ENCODE data around the gene SLC6A19. TPM values are rescaled to one million over a fixed set of nuclear protein-coding genes. Genes with fewer than 3 reads are reported as not detected.

SLC6A19 gene
- total RNA-seq, 1 donor from 2014 or later = not detected

GRCh38 chr5:1159774-1160406, 41.5 kb upstream of the SLC6A19 start:
- Histone ChIP-seq H3K4me3 (no peak overlapping the region), H4K20me1 (ENCODE audit: low read depth) (no peaks in the 10 kb centered on the region), H3K36me3 (no peaks in the 10 kb centered on the region), H3K9ac (no peak overlapping the region), H3K27me3 (peaks cover 43% of the 10 kb centered on the region), H3K4me2 (no peak overlapping the region), H3K27ac (no peak overlapping the region), H3K9me3 (ENCODE audit: low read depth) (no peaks in the 10 kb centered on the region), H2AFZ (replicated peaks) (no peak overlapping the region), H3K4me1 (peaks cover 3% of the 10 kb centered on the region), H3F3A (ENCODE audit: low read depth) (peaks cover 2% of the 10 kb centered on the region), H3K79me2 (ENCODE audit: low read depth) (no peaks in the 10 kb centered on the region)
- H3K27me3 Mint-ChIP-seq (ENCODE audit: insufficient read depth, low read depth) = peaks cover 29% of the 10 kb centered on the region
- peaks cover 7% of the 10 kb centered on the region for H3K9me3 Mint-ChIP-seq
- H3K4me1 Mint-ChIP-seq = peaks cover 14% of the 10 kb centered on the region
- no peak for TF ChIP-seq EZH2 (IDR thresholded peaks at IDR 0.05)
- no peak for TF ChIP-seq CTCF (IDR thresholded peaks at IDR 0.05)
- TF ChIP-seq EZH2phosphoT487 (IDR thresholded peaks at IDR 0.05) = no peak
- H3K36me3 Mint-ChIP-seq = peaks cover 5% of the 10 kb centered on the region
- no peak overlapping the region for H3K4me3 Mint-ChIP-seq
- H3K27ac Mint-ChIP-seq = no peak overlapping the region
- no peak for DNase-seq (ENCODE audit: low spot score)

- no peak for TF ChIP-seq EZH2phosphoT487 (IDR thresholded peaks at IDR 0.05)
- TF ChIP-seq EZH2 (IDR thresholded peaks at IDR 0.05) = no peak
- TF ChIP-seq CTCF (IDR thresholded peaks at IDR 0.05) = no peak
- Mint-ChIP-seq H3K27ac (peak overlapping the region; percentile 11), H3K27me3 (ENCODE audit: insufficient read depth, low read depth) (peaks cover 29% of the 10 kb centered on the region), H3K4me3 (no peak overlapping the region), H3K9me3 (peaks cover 7% of the 10 kb centered on the region), H3K4me1 (peaks cover 16% of the 10 kb centered on the region), H3K36me3 (peaks cover 5% of the 10 kb centered on the region)
- H4K20me1 ChIP-seq (ENCODE audit: low read depth) = no peaks in the 10 kb centered on the region
- H3K4me1 ChIP-seq = peaks cover 3% of the 10 kb centered on the region
- no peaks in the 10 kb centered on the region for H3K36me3 ChIP-seq
- H3K4me2 ChIP-seq = no peak overlapping the region
- H2AFZ ChIP-seq (replicated peaks) = no peak overlapping the region
- peaks cover 2% of the 10 kb centered on the region for H3F3A ChIP-seq (ENCODE audit: low read depth)
- H3K27ac ChIP-seq = no peak overlapping the region
- H3K9me3 ChIP-seq (ENCODE audit: low read depth) = no peaks in the 10 kb centered on the region
- no peak overlapping the region for H3K9ac ChIP-seq
- no peak overlapping the region for H3K4me3 ChIP-seq
- H3K79me2 ChIP-seq (ENCODE audit: low read depth) = no peaks in the 10 kb centered on the region
- peaks cover 29% of the 10 kb centered on the region for H3K27me3 ChIP-seq
- no peak for DNase-seq (ENCODE audit: low spot score)
These were observed 40.1 kb upstream of the SLC6A19 start for GRCh38 chr5:1161108-1161832.

GRCh38 chr5:1161833-1162229, 39.6 kb upstream of the SLC6A19 start:
- peaks cover 3% of the 10 kb centered on the region for H3K4me1 ChIP-seq
- H3F3A ChIP-seq (ENCODE audit: low read depth) = peaks cover 2% of the 10 kb centered on the region
- Mint-ChIP-seq H3K36me3 (peaks cover 5% of the 10 kb centered on the region), H3K4me3 (no peak overlapping the region), H3K9me3 (peaks cover 7% of the 10 kb centered on the region), H3K4me1 (peaks cover 16% of the 10 kb centered on the region), H3K27ac (no peak overlapping the region), H3K27me3 (ENCODE audit: insufficient read depth, low read depth) (peaks cover 27% of the 10 kb centered on the region)
- TF ChIP-seq EZH2 (IDR thresholded peaks at IDR 0.05) (no peak), CTCF (IDR thresholded peaks at IDR 0.05) (no peak), EZH2phosphoT487 (IDR thresholded peaks at IDR 0.05) (no peak)
- H3K27me3 ChIP-seq = peaks cover 24% of the 10 kb centered on the region
- no peak overlapping the region for H3K4me3 ChIP-seq
- no peak overlapping the region for H3K27ac ChIP-seq
- H3K9me3 ChIP-seq (ENCODE audit: low read depth) = no peaks in the 10 kb centered on the region
- no peak overlapping the region for H3K9ac ChIP-seq
- no peaks in the 10 kb centered on the region for H3K79me2 ChIP-seq (ENCODE audit: low read depth)
- H2AFZ ChIP-seq (replicated peaks) = no peak overlapping the region
- DNase-seq (ENCODE audit: low spot score) = no peak
- H3K36me3 ChIP-seq = no peaks in the 10 kb centered on the region
- no peak overlapping the region for H3K4me2 ChIP-seq
- H4K20me1 ChIP-seq (ENCODE audit: low read depth) = no peaks in the 10 kb centered on the region

All from neural progenitor cell (in vitro differentiated cells).